ENCODE data around the gene PXDN.

The PXDN gene

DNA sequence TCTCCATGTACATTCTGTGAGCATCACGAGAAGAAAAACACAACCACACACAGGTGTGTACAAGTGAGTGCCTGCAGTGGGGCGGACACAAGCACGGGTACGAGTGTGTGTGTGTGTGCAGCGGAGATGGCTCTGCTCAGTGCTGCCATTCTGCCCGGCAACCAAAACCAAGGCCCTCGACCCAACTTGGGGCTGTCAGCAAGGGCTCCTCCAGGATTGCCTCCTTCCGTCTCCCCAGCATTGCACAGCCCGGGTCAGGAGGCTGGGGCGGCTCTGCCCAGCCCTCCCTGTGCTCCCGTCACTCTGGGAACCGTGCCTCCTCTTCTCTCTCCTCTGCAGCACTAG, 66.5 kb downstream of the PXDN start:
- DNase-seq = no peak

DNA sequence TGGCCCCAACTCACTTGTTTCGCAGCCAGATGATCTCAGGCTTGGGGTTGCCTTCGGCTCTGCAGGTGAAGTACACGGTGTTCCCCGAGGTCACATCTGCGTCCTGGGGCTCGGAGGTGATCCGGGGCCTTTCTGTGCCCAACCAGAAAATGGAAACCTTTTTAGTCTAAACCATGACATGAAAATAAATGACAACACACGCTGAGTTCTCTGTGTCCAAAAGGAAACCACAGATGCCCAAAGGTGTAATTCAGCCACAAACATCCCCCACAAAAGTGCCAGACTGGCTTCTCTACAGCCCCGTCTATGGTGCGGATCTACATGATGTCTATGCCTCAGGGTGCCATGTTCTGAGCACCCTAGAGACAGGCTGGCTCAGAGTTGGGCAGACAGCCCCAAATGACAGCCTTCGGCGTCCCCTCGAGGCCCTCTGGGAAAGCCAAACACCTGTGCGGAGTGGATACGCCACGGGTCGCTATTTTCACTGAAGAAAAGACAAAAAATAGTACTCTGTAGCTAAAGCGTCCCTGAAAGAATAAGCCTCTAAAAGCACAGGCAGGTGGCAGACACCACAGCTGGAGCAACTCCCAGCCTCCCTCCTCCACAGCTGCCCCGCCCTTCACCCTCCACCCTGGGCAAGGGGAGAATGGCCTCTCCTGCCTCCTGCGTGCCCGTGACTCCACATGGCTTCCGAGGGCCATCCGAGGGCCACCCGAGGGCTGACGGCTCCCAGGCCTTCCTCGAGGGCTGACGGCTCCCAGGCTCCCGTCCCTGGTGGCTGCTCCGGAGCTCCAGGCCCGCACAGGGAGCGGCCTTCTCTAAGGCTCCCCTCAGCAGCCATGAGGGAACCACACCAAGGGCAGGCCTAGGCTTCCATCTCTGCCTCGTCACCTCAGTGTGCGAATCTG, 67.1 kb downstream of the PXDN start:
- no peak for DNase-seq

DNA sequence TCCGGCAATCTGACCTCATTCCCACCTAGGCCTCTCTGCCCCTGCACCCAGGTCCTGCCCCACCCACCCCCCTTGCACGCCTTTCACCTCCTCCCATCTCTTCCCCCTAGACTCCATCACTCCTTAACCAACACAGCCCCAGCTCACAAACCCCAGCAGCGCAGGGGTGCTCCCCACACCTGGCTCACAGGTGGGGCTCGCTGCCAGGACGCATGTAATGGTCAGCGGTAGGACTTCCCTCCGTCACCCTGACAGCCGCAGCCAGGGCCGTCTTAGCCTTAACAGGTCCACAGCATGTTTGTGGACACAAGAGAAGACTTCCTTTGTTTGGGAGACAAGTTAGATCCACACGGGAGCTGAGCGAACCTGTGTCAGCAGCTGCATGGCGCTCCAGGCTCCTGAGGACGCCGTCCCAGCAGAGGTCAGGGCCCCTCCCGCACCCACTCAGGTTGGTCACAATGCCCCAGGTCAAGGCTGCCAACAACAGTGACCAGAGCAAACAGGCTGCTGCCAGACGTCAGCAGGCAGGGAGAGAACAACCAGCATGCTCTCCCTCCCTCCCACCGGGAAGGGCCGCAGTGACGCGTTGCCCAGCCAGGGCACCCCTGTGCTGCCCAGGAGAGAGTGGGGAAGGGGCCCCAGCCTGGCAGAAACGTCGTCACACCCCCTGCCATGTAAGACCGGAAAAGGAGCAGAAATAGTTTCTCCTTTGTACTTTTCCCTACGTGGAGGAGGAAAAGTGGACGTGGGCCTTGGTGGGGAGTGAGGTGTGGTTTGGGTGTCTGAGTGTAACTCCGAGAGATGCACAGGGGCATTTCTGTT, 68.0 kb downstream of the PXDN start:
- DNase-seq = no peak

DNA sequence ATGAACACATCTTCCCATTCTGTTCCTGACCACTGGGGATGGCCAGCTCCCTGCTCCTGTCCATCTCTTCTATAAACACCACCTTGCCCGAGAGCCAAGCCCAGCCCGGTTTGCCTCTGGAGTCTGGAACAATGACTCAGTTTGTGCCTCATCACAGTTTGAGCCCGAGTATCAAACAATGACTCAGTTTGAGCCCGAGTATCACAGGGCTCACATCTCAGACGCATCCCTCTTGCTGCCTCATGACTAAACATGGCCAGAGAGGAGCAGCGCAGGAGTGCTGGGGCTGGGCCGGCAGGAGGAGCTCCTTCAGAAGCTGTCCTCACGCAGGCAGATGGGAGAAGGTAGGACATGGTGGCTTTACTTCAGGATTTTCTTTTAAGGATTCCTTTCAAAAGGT, 68.7 kb downstream of the PXDN start:
- no peak for DNase-seq

DNA sequence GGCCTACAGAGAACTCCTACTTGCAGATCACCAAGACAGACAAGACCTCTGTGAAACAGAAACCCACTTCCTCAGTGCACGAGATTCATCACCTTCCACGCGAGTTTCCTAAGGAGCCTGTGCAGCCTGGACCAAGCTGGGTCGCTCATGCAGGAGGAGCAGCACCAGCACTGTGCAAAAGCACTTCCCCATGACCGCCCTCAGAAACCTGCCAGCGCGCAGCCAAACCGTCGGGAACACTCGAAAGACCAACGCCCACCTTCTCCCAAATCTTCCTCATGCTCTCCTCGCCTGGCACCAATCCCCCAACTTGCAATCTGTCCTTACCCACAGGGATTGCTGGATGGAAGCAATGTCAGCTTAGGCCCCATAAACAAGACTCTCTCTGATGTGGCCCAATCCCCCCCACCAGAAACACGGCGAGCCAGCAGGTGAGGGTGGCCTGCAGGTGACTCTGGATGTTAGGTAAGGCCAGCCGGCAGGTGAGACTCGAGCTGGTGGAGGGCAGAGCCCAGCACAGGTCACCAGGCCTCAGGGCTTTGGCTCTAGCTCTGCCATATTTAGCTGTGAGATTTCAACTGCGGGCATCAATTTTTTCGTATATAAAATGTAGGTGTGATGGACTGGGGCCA, 69.4 kb downstream of the PXDN start:
- DNase-seq = no peak

DNA sequence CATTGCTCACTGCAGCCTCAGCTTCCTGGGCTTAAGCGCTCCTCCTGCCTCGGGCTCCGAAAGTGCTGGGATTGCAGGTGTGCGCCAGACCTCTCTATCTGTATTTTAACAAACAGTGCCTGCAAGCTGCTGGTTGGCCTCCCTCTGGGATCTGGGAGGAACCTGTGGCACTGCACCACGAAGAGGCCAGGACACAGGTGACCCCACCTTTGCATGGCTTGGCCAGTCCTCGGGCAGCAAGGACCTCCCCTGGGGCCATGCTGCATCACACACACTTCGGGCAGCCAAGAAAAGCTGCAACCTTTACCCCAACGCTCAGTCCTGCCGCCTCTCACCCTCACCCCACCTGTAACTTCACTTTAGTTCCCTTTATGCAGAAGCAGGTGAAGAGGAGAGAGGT, 70.0 kb downstream of the PXDN start:
- DNase-seq = no peak

DNA sequence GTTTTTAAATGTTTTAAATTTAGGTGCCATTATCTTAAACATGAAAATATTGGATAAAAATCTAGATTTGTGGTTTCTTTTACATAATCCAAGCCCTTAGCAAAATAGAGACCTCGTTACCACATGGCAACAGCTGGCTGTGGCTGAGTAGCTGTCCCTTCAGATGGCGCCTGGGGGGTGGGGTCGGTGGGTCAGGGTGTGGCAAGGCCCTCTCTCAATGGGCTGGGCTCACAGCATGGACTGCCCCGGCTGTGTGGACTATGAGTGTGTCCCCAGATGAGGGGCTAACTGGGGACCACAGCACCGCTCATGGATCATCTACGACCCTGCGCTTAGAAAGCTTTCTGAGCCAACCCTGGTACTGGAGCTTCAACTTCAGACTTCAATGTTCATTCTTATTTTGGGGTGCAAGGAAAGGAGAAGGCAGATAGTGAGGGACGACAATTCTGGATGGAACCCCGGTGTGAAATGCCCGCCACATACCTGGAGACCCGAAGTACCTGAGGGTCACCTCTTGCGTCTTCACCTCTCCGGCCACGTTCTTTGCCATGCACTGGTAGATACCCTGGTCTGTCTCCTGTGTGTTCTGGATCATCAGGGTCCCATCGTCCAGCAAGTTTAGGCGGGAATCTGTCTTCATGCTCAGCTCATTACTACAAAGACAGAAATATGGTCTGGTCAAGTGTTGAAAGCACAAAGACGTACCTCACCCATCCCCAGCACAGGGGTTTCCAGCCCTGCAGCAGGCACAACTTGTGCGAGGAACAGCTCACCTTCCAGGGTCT, 71.0 kb downstream of the PXDN start:
- no peak for DNase-seq

DNA sequence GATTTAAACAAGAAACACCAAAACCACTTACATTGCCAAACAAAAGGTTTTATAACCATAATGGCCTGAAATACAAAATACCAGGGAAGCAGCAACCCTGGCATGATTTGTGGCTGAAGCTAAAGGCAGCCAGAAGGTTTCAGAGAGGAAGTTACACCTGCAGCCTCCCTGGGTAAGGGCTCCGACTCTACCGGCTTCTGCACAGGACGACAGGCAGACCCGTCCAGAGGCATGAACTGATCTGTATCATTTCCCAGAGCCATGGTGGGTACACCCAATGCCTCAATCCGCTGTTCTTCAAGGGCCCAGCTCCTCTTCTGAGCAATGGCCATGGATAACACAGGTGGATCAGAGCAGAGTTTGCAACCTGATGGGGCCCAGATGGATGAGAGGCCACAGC, 71.6 kb downstream of the PXDN start:
- no peak for DNase-seq

DNA sequence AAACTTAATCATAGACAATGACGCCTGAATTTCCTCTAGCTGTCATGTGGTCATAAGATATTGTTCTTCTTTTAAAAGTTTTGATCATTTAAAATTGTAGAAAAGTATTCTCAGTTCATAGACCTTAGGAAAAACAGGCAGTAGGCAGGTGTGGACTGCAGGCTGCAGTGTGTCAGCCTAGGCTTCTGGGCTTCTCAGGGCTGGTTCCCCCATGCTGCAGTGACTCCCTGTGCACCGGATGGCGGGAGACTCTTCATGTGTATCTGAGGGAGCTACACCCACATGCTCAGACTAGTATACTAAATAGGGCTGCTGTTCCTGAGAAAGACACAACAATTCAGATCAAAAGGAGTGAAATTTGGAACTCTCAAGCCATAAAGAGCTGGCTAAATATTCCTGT, 72.4 kb downstream of the PXDN start:
- no peak for DNase-seq

DNA sequence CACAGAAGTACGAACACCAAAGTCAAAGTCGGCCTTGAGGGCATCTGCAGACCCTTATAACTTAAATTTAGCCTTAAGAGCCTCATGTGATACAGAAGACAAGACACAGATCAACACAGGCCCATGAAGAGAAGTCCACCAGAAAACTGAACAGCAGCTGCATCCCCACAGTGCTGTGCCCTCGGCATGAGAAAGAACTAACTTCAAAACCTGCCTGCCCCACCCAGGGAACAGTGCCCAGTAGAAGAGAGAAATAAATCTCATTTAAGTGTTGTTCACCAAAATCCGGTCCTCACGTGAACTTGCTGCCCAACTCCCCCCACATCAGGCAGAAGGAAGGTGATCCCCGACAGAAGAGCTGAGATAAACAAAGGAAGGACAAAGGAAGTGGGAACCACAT, 73.7 kb downstream of the PXDN start:
- no peak for DNase-seq

DNA sequence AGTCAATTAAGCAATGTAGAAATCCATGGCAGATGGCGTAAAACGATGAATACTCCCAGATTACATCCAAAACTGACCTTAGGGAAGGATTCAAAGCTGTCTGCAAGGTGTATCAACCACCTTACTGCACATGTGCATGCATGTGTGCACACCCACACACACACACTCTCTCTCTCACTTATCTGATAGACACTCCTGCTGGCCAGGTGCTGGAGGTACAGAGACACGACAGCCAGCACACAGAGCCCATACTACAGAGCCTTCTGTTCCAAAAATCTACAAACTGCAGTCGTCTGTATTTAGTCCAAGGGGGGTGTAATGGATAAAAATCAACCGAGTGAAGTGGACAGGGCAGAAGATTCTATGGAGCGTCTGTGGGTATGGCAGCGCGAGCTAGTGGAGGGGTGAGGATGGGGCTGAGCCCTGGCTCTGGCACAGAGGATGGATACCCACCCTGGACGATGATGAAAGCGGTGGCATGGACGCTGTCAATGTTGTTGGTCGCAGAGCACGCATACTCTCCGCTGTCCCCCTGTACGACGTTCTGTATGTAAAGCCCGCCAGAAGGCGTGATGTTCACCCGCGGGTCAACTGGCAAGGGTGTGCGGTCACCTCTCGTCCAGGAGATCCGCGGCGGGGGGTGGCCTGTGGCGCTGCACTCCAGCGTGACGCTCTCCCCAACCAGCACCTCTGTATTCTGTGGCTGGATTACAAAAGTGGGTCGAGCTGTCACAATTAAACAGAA, 78.4 kb downstream of the PXDN start:
- DNase-seq = no peak

DNA sequence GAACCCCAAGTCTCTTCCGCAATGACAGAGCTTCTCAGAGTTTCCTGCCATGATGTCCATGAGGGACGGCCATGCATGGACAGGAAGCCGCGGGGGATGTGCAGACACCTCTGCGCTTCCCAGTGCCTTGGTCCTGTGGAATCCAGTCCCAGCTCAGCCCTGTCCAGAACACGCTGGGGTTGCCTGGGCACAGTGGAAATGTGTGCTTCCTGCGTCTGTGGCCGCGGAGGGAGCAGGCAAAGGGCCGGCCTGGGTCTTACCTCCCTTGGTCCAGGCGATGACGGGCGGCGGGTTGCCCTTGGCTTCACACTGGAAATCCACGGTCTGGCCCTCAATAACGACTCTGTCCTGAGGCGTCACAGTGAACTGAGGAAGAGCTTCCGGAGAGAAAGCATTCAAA, 79.6 kb downstream of the PXDN start:
- DNase-seq = no peak

DNA sequence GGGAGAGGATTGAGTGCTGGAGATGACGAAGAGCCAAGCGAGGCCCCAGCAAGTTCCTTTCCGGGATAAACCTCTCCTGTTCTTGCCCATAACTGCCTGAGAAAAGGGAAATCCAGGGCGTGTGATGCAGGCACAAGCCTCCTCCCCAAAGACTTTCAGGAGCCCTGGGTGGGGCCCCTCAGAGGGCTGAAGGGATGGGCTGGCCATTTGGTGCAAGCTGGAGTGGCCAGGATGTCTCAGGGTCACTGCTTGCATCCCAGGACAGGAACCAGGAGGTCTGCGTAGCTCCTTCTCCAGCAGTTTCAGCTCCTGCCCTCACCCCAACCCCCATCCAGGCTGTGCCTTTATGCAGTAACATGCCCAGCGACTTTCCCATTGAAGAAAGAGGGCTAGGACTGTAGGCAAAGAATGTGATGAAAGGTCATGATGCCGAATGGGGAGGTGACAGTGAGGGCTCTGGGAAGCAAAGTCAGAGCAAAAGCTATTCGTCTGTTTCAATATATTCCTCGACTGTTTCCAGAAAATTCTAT, 80.2 kb downstream of the PXDN start:
- no peak for DNase-seq

DNA sequence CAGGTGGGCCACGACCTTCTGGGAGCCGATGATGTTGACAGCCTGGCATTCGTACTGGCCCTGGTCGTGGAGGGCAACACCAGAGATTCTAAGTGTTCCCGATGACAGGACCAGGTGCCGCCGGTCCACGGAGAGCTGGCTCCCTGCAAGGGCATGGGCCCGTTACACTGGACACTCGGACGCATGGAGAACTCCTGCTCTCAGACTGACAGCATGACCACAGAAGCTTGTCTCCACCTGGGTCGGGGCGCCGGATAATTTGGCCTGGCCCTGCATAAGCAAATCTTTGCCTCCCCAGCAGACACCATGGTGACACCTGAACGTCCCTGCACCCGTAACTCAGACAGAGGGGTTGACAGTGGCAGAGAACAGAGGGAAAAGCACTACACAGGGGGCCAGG, 80.7 kb downstream of the PXDN start:
- DNase-seq = no peak

DNA sequence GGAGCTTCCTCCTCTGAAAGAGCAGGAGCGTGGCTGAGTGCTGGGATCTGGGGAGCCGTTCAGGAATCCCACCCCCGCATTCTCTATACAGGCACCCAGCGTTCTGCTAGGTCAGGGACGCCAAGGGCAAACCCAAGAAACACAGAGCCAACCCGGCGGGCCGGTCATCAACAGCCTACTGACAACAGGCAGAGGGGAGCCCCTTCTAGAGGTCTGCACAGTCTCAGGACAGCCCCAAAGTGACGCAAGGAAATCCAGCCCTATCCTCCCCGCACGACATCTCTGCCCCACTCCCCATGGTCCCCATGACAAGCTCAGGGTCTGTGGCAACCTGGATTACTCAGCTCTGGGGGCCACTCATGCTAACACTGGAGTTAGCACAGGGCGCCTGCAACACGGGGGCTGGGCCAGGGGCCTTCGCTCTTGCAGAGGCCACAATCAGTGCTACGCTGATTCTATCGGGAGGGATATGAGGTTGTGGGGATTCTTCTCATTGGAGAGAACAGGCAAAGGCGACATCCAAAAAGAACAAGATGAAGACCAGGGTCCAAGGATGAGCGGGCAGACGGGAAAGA, 81.6 kb downstream of the PXDN start:
- DNase-seq = no peak

DNA sequence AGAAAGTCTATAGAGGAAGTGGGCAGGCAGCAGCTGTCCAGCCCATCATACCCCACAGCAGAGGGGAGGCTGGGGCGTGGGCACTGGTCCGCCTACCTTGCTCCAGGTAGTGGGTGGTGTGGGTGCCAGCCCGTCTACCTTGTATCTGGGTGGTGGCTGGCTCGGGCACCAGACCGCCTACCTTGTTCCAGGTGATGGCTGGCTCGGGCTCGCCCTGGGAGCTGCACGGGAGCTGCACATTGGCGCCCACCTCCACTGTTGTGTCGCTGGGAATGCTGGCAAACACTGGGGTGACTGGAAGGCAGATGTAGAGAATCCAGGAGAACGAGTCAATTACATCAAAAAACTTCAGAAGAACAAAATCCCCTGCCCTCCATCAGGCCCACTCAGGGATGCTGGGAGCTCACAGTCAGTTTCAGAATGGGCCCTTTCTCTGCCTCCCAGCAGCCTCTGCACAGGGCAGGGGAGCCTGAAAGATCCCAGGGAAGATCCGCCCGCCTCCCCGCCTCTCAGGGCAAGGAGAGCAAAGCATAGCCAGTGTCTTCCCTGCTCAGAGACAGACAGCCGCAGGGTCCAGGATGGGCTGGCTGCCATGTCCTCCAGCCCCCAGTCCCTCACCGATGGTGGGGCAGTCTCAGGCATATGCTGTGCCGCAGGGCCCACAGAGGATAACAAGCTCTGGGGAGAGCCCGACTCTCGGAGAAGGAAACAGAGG, 82.3 kb downstream of the PXDN start:
- no peak for DNase-seq

DNA sequence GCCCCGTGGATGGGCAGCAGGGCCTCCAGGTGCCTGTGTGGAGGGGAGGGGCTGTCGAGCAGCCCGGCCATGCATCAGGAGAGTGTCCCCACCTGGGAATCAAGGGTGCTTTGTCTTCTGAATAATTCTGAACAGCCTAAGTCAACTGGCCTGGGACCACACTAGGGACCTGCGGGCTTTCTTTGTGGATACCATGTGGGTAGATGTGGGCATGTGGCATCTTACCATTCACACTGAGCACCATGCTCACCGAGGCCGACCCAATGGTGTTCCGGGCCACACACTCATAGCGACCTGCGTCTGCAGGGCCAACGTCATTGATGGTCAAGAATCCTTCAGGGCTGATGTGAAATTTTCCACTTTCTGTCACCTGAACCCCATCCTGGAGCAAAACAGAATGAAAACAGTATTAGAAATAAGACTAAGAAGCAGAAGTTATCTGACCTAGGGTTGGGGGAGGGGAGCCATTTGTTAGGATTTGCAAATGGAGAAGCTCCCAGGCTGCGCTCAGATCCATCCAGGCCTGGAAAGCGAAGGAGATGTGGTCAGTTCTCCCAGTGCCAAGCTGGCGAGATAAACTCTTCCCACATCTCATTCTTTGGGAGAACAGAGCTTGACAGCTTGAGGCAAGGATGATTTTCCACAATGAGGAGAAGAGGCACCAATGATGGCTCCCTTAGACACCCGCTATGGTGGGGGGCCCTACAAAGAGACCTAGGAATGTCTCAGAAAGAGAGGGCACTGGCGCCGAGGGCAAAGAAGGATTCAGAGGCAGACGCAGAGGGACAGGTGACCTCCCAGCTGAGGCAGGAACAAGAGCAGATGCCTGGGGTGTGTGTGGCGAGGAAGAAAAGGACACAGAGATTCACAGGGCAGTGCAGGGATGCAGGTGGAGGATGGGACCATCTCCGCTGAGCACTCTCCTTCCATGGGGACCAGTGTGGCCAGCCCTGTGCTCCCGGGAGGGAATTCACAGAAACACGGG, 83.4 kb downstream of the PXDN start:
- no peak for DNase-seq

DNA sequence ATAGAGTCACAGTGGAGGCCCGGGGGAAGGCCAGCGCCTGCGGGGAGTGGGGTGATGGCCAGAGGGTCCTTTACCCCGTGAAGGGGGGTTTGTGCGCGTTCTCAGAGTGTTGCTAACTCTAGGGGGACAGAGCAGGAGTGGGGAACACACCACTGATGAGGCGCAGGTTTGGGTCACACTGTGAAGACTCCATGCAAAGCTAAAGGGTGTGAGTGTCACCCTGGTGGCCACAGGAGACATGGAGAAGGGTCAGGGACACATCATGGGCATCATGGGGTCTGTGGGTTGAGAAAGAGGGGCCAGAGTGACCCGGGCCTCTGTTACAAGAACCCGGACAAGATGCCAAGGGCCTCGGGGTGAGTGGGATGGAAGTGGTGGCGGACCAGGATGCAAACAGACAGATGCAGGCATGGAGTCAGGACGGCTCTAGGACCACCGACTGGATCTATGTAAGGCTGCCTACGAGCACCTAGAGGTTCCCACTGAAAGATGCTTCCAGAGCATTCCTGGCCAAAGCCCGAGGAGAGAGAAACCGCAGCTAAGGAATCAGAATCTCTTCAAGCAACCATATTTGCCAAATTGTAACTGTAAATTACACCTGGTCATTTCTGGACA, 84.3 kb downstream of the PXDN start:
- DNase-seq = no peak

Data from NCI-H1436 (cell line).